GM12865 (cell line): ENCODE results near the gene WSB1.
"Not testable (repeated sequence)": the region's sequence is repeated elsewhere in the genome, so short reads cannot be mapped to it uniquely, and the experiment has no call there.

ENCODE experiments used
- DNase-seq: peaks from one replicate; pipeline ENCODE4 v3.0.0; 2010; ENCODE audit warnings: low read depth
- H3K4me3 ChIP-seq: 2 replicates; pipeline ENCODE4 v1.5.1; 2011; ENCODE audit warnings: mild to moderate bottlenecking, low read depth, low read length, control low read depth
- TF ChIP-seq, protein P1 (sequence below): IDR thresholded peaks from 2 replicates; pipeline ENCODE4 v1.5.1; 2011; ENCODE audit warnings: low read length, control low read depth, low read depth, inconsistent platforms; ENCODE audit not compliant: insufficient read depth; ENCODE audit errors: missing control alignments

The WSB1 gene

DNA sequence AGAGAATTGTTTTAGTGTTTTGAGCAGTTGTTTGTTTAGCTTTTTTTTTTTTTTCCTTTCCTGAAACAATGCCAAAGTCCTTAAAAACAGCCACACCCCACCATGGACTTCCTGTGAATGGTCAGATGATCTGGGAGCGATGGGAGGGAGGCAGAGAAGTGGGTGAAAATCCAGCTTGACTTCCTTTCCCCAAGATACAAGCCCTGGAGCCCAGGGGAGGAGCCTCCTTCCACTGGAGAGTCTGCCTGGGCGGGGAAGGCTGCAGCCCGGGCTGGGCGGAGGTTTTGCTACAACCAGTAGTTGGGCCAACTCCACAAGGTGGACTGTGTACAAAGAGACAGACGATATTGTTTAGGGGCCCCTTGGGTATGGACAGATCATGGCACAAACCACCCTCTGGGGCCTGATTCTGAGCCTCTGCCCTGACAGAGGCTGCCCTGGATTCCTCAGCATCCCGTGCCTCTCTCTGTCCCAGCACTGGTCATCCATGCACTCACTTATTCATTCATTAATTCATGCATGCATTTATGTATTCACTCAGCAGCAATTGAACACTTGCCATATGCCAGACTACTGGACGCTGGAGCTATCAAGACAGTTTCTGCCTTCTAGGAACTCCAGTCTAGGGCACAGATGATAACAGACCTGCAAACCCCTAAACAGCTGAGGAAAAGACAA is 29.8 kb downstream of the WSB1 start:
- no peak for DNase-seq
- TF ChIP-seq, protein P1, sequence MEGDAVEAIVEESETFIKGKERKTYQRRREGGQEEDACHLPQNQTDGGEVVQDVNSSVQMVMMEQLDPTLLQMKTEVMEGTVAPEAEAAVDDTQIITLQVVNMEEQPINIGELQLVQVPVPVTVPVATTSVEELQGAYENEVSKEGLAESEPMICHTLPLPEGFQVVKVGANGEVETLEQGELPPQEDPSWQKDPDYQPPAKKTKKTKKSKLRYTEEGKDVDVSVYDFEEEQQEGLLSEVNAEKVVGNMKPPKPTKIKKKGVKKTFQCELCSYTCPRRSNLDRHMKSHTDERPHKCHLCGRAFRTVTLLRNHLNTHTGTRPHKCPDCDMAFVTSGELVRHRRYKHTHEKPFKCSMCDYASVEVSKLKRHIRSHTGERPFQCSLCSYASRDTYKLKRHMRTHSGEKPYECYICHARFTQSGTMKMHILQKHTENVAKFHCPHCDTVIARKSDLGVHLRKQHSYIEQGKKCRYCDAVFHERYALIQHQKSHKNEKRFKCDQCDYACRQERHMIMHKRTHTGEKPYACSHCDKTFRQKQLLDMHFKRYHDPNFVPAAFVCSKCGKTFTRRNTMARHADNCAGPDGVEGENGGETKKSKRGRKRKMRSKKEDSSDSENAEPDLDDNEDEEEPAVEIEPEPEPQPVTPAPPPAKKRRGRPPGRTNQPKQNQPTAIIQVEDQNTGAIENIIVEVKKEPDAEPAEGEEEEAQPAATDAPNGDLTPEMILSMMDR = no peak

DNA sequence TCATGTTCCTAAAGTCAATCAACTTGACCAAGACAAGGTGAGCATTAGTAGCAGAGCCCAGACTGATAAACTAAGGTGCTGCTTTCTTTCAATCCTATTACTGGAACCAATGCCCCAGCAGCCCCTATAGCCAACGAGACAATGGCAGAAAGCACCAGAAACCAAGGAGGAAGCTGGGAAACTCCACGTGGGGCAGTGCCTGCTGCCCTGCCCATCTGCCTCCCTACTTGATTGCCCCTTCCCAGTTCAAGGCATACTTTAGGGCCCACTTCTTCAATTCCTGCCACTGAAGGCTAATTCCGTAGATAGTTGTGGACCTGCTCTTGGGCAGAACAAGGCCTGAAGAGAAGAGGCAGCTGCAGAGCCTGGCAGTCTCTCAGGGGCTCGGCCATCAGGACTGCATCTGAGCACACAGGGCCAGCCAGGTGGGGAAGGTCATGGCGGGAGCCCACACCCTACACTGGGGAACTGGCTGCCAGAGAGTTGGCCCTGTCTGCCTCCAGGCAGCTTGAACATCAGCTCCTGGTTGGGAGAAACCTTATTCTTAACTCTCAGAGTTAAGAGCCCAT is 30.9 kb downstream of the WSB1 start:
- TF ChIP-seq, protein P1 = no peak
- no peak for DNase-seq

More for the DNA sequence above, 29.8 kb downstream of the WSB1 start:
- H3K4me3 ChIP-seq = no peak overlapping the region

DNA sequence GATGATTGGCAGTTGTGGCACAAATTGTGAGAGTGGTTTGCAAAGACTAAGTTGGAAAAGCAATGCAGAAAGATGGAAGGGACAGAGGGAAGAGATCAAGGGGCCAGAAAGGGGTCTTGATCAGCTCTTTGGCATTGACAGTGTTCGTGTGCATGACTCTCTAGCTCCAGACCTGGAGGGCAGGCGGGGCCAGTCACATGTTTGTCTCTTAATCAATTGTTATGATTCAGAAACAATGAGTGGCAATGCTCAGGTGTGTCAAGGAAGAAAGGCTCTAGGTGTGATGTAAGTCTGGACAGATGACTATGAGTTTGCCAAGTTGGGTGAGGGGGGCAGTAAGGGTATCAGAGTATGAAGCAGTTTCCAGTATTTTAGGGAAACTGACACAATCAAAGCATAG is 32.1 kb downstream of the WSB1 start:
- DNase-seq = no peak
- TF ChIP-seq, protein P1 = no peak
- no peak overlapping the region for H3K4me3 ChIP-seq

More for the DNA sequence above, 30.9 kb downstream of the WSB1 start:
- H3K4me3 ChIP-seq = no peak overlapping the region

DNA sequence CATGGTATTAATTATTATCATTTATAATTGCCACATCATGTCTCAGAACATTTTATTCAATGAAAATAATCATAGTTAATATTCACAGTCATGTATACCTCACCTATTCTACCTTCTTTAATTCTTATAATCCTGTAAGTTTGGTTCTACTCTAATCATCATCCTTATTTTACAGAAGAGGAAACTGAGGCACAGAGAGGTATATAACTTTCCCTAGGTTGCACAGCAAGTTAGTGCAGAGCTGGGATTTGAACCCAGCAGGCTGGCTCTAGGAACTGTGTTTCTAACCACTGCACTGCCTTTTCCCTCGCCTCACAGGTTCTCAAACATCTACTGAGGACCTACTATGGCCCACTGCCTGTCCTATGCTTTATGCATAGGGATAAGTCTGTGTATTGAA is 32.7 kb downstream of the WSB1 start:
- TF ChIP-seq, protein P1 = no peak
- no peak for DNase-seq
- no peak overlapping the region for H3K4me3 ChIP-seq

DNA sequence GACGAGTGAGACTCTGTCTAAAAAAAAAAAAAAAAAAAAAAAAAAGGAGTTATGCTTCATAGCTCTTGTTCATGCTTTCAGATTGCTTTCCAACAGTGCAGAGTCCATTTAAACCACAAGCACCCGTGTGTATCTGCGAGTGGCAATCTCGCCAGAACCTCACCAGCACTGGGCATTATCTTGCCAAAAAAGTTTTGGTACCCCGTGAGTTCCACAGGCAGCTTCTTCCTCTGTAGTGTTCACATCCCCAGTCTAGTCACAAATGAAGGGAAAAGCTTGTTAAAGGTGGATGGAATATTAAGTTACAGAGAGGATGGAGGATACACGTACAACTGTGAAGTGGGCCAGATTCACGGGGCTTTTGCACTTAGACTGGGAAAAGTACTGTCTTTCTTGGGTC is 33.5 kb downstream of the WSB1 start:
- TF ChIP-seq, protein P1 = no peak
- H3K4me3 ChIP-seq = no peak overlapping the region
- no peak for DNase-seq

DNA sequence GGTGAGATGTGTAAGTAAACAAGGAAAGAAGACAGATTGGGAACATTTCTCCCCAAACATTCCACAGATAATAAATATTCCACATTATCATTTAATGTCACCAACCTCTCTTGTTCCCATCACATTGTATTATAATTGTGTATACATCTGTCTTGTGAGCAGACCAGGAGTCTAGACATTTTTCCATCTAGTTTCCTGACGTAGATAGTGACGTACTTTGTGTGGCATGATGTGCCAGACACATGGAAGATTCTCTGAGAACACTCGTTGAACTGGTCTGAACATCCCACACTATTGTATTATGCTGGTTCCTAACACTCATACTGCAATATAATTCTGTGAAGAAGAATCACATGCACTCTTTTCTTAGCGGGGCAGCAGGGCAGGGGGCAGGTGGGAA is 34.0 kb downstream of the WSB1 start:
- TF ChIP-seq, protein P1 = no peak
- H3K4me3 ChIP-seq = no peak overlapping the region
- no peak for DNase-seq

DNA sequence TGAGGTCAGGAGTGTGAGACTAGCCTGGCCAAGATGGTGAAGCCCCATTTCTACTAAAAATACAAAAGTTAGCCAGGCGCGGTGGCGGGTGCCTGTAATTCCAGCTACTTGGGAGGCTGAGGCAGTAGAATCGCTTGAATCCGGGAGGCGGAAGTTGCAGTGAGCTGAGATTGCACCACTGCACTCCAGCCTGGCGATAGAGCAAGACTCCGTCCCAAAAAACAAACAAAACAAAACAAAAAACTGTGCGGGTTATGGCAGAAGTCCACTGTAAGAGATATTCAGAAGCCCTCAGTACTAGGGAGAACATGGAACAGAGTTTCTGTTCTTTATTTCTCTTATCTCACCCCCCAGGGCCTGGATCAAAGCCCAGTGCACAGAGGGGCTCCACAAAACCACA is 34.8 kb downstream of the WSB1 start:
- DNase-seq, H3K4me3 ChIP-seq: not testable (repeated sequence)
